ENCODE results near the gene SSC5D. TPM values are rescaled to one million over a fixed set of nuclear protein-coding genes. Genes with fewer than 3 reads are reported as not detected.

The SSC5D gene
- 0.27 and 2.1 TPM in 2 replicates for total RNA-seq

GRCh38 chr19:55487924-55488687, at the start of gene SSC5D:
Gene SSC5D, plus strand, starts transcription at chr19:55488436. Its CDS starts 154 bp downstream, at chr19:55488590.

GRCh38 chr19:55443045-55443823, 45.0 kb upstream of the SSC5D start, which contains the start of gene SHISA7:
Gene SHISA7, minus strand, starts transcription at chr19:55443300. Its CDS starts 437 bp downstream, at chr19:55442863.

GRCh38 chr19:55461259-55461973, 26.8 kb upstream of the SSC5D start, which contains the start of gene ISOC2:
Gene ISOC2, minus strand, starts transcription at chr19:55461642. Its CDS starts 5,156 bp downstream, at chr19:55456486.

GRCh38 chr19:55464662-55465054, 23.6 kb upstream of the SSC5D start, which contains the start of gene C19orf85:
Gene C19orf85, minus strand, starts transcription at chr19:55464751. Its CDS starts 197 bp downstream, at chr19:55464554.

GRCh38 chr19:55476100-55476775, 12.0 kb upstream of the SSC5D start, which contains the start of gene ZNF628:
Gene ZNF628, plus strand, starts transcription at chr19:55476617. Its CDS starts 3,294 bp downstream, at chr19:55479911.

GRCh38 chr19:55484593-55485438, 3.4 kb upstream of the SSC5D start, which contains the start of gene NAT14:
Gene NAT14, plus strand, starts transcription at chr19:55485188. Its CDS starts 521 bp downstream, at chr19:55485709.

GRCh38 chr19:55536951-55537740, 48.9 kb downstream of the SSC5D start, which contains the start of gene SBK2:
Gene SBK2, minus strand, starts transcription at chr19:55537133. Its CDS starts 839 bp downstream, at chr19:55536294.

GRCh38 chr19:55545443-55545842, 57.2 kb downstream of the SSC5D start, which contains the start of gene SBK3:
Gene SBK3, minus strand, starts transcription at chr19:55545543. Its CDS starts 0 bp downstream, at chr19:55545543.

Other genes with a start within 250 kb of the SSC5D start
- gene PPP6R1, start 229.4 kb upstream of the SSC5D start, total RNA-seq: 28.2 and 32.9 TPM in 2 replicates
- 23.2 and 27.4 TPM in 2 replicates for gene HSPBP1, start 208.3 kb upstream of the SSC5D start, total RNA-seq
- 0.36 and 2.0 TPM in 2 replicates for gene BRSK1, start 204.4 kb upstream of the SSC5D start, total RNA-seq
- gene TMEM150B, start 163.1 kb upstream of the SSC5D start, total RNA-seq: not detected in 2 replicates
- 2.9 and 4.7 TPM in 2 replicates for gene KMT5C, start 148.6 kb upstream of the SSC5D start, total RNA-seq
- gene COX6B2, start 133.7 kb upstream of the SSC5D start, total RNA-seq: not detected in 2 replicates
- not detected in 2 replicates for gene GARIN5B, start 125.2 kb upstream of the SSC5D start, total RNA-seq
- gene IL11, start 118.0 kb upstream of the SSC5D start, total RNA-seq: 0.09 and 0.54 TPM in 2 replicates
- not detected in 2 replicates for gene TMEM190, start 111.6 kb upstream of the SSC5D start, total RNA-seq
- 0.36 TPM in 1 of 2 replicates, not detected in the other for gene TMEM238, start 104.1 kb upstream of the SSC5D start, total RNA-seq
- gene RPL28, start 102.5 kb upstream of the SSC5D start, total RNA-seq: 205 and 252 TPM in 2 replicates
- gene UBE2S, start 80.6 kb upstream of the SSC5D start, total RNA-seq: 69.6 and 98.9 TPM in 2 replicates
- gene SHISA7, start 45.1 kb upstream of the SSC5D start, total RNA-seq: not detected in 2 replicates
- 44.0 and 69.7 TPM in 2 replicates for gene ISOC2, start 26.8 kb upstream of the SSC5D start, total RNA-seq
- not detected in 2 replicates for gene C19orf85, start 23.7 kb upstream of the SSC5D start, total RNA-seq
- 0.99 and 1.1 TPM in 2 replicates for gene ZNF628, start 11.8 kb upstream of the SSC5D start, total RNA-seq
- gene NAT14, start 3.2 kb upstream of the SSC5D start, total RNA-seq: 13.5 and 15.5 TPM in 2 replicates
- not detected in 2 replicates for gene SBK2, start 48.7 kb downstream of the SSC5D start, total RNA-seq
- gene SBK3, start 57.1 kb downstream of the SSC5D start, total RNA-seq: 0.19 TPM in 1 of 2 replicates, not detected in the other
- 3.0 and 4.4 TPM in 2 replicates for gene ZNF579, start 92.4 kb downstream of the SSC5D start, total RNA-seq
- gene FIZ1, start 111.1 kb downstream of the SSC5D start, total RNA-seq: 1.9 and 2.2 TPM in 2 replicates
- gene ZNF524, start 111.9 kb downstream of the SSC5D start, total RNA-seq: 10.0 and 15.4 TPM in 2 replicates
- gene ZNF865, start 117.2 kb downstream of the SSC5D start, total RNA-seq: 0.54 and 1.0 TPM in 2 replicates
- 3.1 and 4.0 TPM in 2 replicates for gene ZNF784, start 136.1 kb downstream of the SSC5D start, total RNA-seq
- gene ZNF580, start 152.6 kb downstream of the SSC5D start, total RNA-seq: 1.7 and 3.5 TPM in 2 replicates
- gene ZNF581, start 155.2 kb downstream of the SSC5D start, total RNA-seq: 22.6 and 24.8 TPM in 2 replicates
- 6.1 and 6.6 TPM in 2 replicates for gene CCDC106, start 159.8 kb downstream of the SSC5D start, total RNA-seq
- 103 and 137 TPM in 2 replicates for gene U2AF2, start 166.6 kb downstream of the SSC5D start, total RNA-seq
- gene EPN1, start 186.8 kb downstream of the SSC5D start, total RNA-seq: 73.5 and 110 TPM in 2 replicates
- gene NLRP9, start 250.0 kb downstream of the SSC5D start, total RNA-seq: not detected in 2 replicates